Sigmoid colon (tissue), 7 donors: ENCODE measurements around the gene TNFRSF19. TPM values are rescaled to one million over a fixed set of nuclear protein-coding genes. Genes with fewer than 3 reads are reported as not detected.

Source experiments
- DNase-seq: peaks from one replicate; pipeline ENCODE4 v3.0.0-alpha.2; 2019
- H3K27ac ChIP-seq, 4 donors: fragments of 200-600 bp; sonication (generic); one replicate each; pipeline ENCODE4 v1.5.1; 2016 to 2019; ENCODE audit warnings: mild to moderate bottlenecking in 1 of 4
- H3K27me3 ChIP-seq, 3 donors: fragments of 200-600 bp; sonication (generic); one replicate each; pipeline ENCODE4 v1.5.1; 2019; ENCODE audit warnings: mild to moderate bottlenecking in 1 of 3
- H3K36me3 ChIP-seq, 4 donors: fragments of 200-600 bp; sonication (generic); one replicate each; pipeline ENCODE4 v1.5.1; 2016 to 2019
- H3K4me1 ChIP-seq, 4 donors: fragments of 200-600 bp; sonication (generic); one replicate each; pipeline ENCODE4 v1.5.1; 2017 to 2019
- H3K4me3 ChIP-seq, 4 donors: fragments of 200-600 bp; sonication (generic); one replicate each; pipeline ENCODE4 v1.5.1; 2017 to 2019; ENCODE audit warnings: mild to moderate bottlenecking in 2 of 4, moderate library complexity in 1 of 4
- H3K9me3 ChIP-seq, 4 donors: fragments of 200-600 bp in 3 of 4; sonication (generic) in 3 of 4; one replicate each; pipeline versions ENCODE4 v1.5.1 to v1.6.1; 2013 to 2019
- CTCF ChIP-seq, 4 experiments: fragments of 450-650 bp in 3 of 4; fragments of 200-600 bp in 1 of 4; IDR thresholded peaks; one replicate each; pipeline ENCODE4 v1.5.1; 2016 to 2019; ENCODE audit warnings: antibody characterized with exemption in 4 of 4, mild to moderate bottlenecking in 3 of 4, moderate library complexity in 2 of 4
- EP300 ChIP-seq, 4 donors: sonication (generic); formaldehyde crosslinking; IDR thresholded peaks; one replicate each; pipeline ENCODE4 v1.6.1; 2017; ENCODE audit warnings: antibody characterized with exemption in 4 of 4
- POLR2A ChIP-seq, 2 donors: fragments of 450-650 bp; IDR thresholded peaks; one replicate each; pipeline ENCODE4 v1.6.1; 2016; ENCODE audit warnings: antibody characterized with exemption in 2 of 2, mild to moderate bottlenecking in 2 of 2, moderate library complexity in 2 of 2
- POLR2AphosphoS5 ChIP-seq, 4 donors: sonication (generic); formaldehyde crosslinking; IDR thresholded peaks; one replicate each; pipeline ENCODE4 v1.6.1; 2017; ENCODE audit warnings: antibody characterized with exemption in 4 of 4
- WGBS, 2 donors: extraction: QIAGEN DNeasy Blood & Tissue Kit; methylation state at CpG; one replicate each; pipeline ENCODE4 v1.1.7; 2013; 5-methylcytosine and 5-hydroxymethylcytosine counted together
- intact Hi-C: fragments of 100-400 bp; cut with DNase I; formaldehyde crosslinking; loops from one replicate; pipeline ENCODE4 v1.15.1; 2023
- polyA plus RNA-seq, 3 donors: library from polyadenylated mRNA; stranded (reverse); fragments of 200-250 nt; gene quantifications; one replicate each; pipeline ENCODE4 v1.2.3, GENCODE V29; 2013
- total RNA-seq, 4 donors: library from RNA; depleted of rRNA; stranded (reverse); fragments of >200 nt; gene quantifications; one replicate each; pipeline ENCODE4 v1.1.0, GENCODE V29; 2016
- donor health status: healthy with polysubstance abuse.
- donor health status: Bipolar disorder and iron deficiency.
- donor health status: healthy.

The TNFRSF19 gene
- total and polyA plus RNA-seq, 7 donors = 0.60 to 4.2 (median 2.2) TPM; not detected in 1

GRCh38 chr13:23557043-23557442 is 13.2 kb upstream of the TNFRSF19 start:
- Histone ChIP-seq H3K27me3 (no peaks in the 10 kb centered on the region), H3K4me3 (no peak overlapping the region), H3K9me3 (no peaks in the 10 kb centered on the region), H3K36me3 (no peaks in the 10 kb centered on the region), H3K4me1 (peaks cover 0 to 13% (median 8%) of the 10 kb centered on the region in 4 donors), H3K27ac (no peak overlapping the region)
- TF ChIP-seq CTCF (IDR thresholded peaks at IDR 0.05) (no peak), EP300 (IDR thresholded peaks at IDR 0.05) (no peak), POLR2AphosphoS5 (IDR thresholded peaks at IDR 0.05) (no peak), POLR2A (IDR thresholded peaks at IDR 0.05) (no peak)
- DNase-seq = no peak
- intact Hi-C loops = no loop called here
- 69 to 79% methylated on average over 5 of the region's 5 CpGs for WGBS, 2 donors

GRCh38 chr13:23557733-23558132 is 12.5 kb upstream of the TNFRSF19 start:
- H3K27me3 ChIP-seq = no peaks in the 10 kb centered on the region
- no peak overlapping the region for H3K4me3 ChIP-seq
- WGBS, 2 donors = 94 to 97% methylated on average over 2 of the region's 2 CpGs
- no peaks in the 10 kb centered on the region for H3K9me3 ChIP-seq
- no peak overlapping the region for H3K27ac ChIP-seq
- TF ChIP-seq EP300 (IDR thresholded peaks at IDR 0.05) (no peak), POLR2A (IDR thresholded peaks at IDR 0.05) (no peak), CTCF (IDR thresholded peaks at IDR 0.05) (no peak), POLR2AphosphoS5 (IDR thresholded peaks at IDR 0.05) (no peak)
- DNase-seq = no peak
- no peaks in the 10 kb centered on the region for H3K36me3 ChIP-seq
- intact Hi-C loops = no loop called here
- peaks cover 0 to 9% (median 8%) of the 10 kb centered on the region in 4 donors for H3K4me1 ChIP-seq

- peak overlapping the region; percentile 59 to 77 (median 67) for H3K27ac ChIP-seq
- 43 to 59% methylated on average over 14 of the region's 14 CpGs for WGBS, 2 donors
Measured at GRCh38 chr13:23558675-23559536, 11.3 kb upstream of the TNFRSF19 start.

GRCh38 chr13:23560571-23561089 is 9.6 kb upstream of the TNFRSF19 start:
- intact Hi-C loops = no loop called here
- H3K4me1 ChIP-seq = peaks cover 0 to 9% (median 8%) of the 10 kb centered on the region in 4 donors
- DNase-seq = no peak
- no peaks in the 10 kb centered on the region for H3K9me3 ChIP-seq
- H3K27ac ChIP-seq = no peak overlapping the region
- no peak for TF ChIP-seq POLR2A (IDR thresholded peaks at IDR 0.05)
- no peak for TF ChIP-seq CTCF (IDR thresholded peaks at IDR 0.05)
- TF ChIP-seq POLR2AphosphoS5 (IDR thresholded peaks at IDR 0.05) = no peak
- TF ChIP-seq EP300 (IDR thresholded peaks at IDR 0.05) = no peak
- H3K27me3 ChIP-seq = no peaks in the 10 kb centered on the region
- WGBS, 2 donors = 87 to 91% methylated on average over 7 of the region's 7 CpGs
- H3K36me3 ChIP-seq = no peaks in the 10 kb centered on the region
- no peak overlapping the region for H3K4me3 ChIP-seq

More at GRCh38 chr13:23558675-23559536, 11.3 kb upstream of the TNFRSF19 start:
- intact Hi-C loops = no loop called here
- Histone ChIP-seq H3K4me1 (peaks cover 0 to 9% (median 8%) of the 10 kb centered on the region in 4 donors), H3K4me3 (peak overlapping the region in 2 of 4 donors; percentile 16 to 24), H3K36me3 (no peaks in the 10 kb centered on the region), H3K27me3 (no peaks in the 10 kb centered on the region), H3K9me3 (no peaks in the 10 kb centered on the region)
- DNase-seq = peak; percentile 83
- TF ChIP-seq POLR2AphosphoS5 (IDR thresholded peaks at IDR 0.05) (peak in 3 of 4 donors; percentile 12 to 50 (median 39)), POLR2A (IDR thresholded peaks at IDR 0.05) (no peak), CTCF (IDR thresholded peaks at IDR 0.05) (peak in 1 of 4 experiments; percentile 6), EP300 (IDR thresholded peaks at IDR 0.05) (no peak)
